Measurements from ENCODE around the gene MIOS. TPM values are rescaled to one million over a fixed set of nuclear protein-coding genes. Genes with fewer than 3 reads are reported as not detected.

Gene MIOS
- 11.8 and 21.8 TPM in 2 replicates for polyA plus RNA-seq (2011; rRNA removed)
- 14.3 and 16.1 TPM in 2 replicates for polyA minus RNA-seq (2011; rRNA and poly(A)+ RNA removed)

DNA sequence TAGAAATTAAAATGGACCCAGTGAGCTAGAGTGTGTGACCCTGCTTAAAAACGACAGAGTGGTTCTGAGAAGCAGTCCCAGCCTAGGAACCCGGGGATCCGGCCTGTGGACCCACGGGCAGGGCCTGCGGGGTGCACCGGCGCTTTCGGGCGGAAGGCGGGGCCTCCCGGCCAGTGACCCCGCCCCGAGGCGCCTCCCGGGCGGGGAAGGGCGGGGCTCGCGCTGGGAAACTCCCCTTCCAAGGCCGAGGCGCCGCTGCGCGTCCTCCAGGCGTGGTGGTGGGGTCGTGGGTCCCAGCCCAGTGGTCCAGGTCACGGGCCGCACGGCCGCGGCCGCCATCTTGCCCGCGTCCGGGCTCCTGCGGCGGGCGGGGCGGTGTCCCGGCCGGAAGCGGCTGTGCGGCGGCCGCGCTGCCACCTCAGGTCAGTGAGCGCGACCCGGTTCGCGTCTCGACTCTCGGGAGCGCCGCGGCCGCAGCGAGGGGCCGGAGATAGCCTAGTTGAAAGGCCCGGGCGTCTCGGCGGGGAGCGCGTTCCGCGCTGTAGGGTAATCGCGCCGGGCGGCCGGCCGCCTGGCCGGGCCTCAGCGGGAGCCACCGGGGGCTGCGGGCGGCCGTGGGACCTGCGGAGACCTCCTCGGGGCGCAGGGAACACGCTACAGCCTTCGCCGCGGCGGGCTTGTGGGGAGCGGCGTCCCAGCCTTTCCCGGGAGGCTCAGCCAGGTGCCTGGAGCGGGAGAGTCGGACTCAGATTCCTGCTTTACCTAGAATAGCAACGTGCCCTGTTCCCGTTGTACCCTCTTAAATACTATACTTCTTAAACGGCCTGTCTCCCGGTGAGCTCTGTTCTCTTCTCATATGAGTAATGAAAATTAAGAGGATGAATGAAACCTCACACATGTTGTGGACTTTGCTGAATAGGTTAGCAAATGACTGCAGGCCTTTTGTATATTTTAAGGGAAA is at the start of gene MIOS:
TSS of gene MIOS (plus strand) at position 234 of the 961 bp plus-strand sequence. CDS start 5,592 bp downstream, outside the sequence.
- Histone ChIP-seq H3K36me3 (ENCODE audit: control insufficient read depth, insufficient read depth, low read length) (no peaks in the 10 kb centered on the region), H3K4me3 (ENCODE audit: low read depth, low read length) (peak within 1 kb of the TSS; percentile 71), H3K27me3 (ENCODE audit: control insufficient read depth, insufficient read depth, low read length) (no peaks in the 10 kb centered on the region)
- ChIA-PET POLR2A (no interaction called here), CTCF (no interaction called here)
- DNase-seq (ENCODE audit: low read depth) = no peak
- TF ChIP-seq, protein P1, sequence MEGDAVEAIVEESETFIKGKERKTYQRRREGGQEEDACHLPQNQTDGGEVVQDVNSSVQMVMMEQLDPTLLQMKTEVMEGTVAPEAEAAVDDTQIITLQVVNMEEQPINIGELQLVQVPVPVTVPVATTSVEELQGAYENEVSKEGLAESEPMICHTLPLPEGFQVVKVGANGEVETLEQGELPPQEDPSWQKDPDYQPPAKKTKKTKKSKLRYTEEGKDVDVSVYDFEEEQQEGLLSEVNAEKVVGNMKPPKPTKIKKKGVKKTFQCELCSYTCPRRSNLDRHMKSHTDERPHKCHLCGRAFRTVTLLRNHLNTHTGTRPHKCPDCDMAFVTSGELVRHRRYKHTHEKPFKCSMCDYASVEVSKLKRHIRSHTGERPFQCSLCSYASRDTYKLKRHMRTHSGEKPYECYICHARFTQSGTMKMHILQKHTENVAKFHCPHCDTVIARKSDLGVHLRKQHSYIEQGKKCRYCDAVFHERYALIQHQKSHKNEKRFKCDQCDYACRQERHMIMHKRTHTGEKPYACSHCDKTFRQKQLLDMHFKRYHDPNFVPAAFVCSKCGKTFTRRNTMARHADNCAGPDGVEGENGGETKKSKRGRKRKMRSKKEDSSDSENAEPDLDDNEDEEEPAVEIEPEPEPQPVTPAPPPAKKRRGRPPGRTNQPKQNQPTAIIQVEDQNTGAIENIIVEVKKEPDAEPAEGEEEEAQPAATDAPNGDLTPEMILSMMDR (IDR thresholded peaks at IDR 0.05; ENCODE audit: insufficient read depth, low read depth, low read length) = no peak

DNA sequence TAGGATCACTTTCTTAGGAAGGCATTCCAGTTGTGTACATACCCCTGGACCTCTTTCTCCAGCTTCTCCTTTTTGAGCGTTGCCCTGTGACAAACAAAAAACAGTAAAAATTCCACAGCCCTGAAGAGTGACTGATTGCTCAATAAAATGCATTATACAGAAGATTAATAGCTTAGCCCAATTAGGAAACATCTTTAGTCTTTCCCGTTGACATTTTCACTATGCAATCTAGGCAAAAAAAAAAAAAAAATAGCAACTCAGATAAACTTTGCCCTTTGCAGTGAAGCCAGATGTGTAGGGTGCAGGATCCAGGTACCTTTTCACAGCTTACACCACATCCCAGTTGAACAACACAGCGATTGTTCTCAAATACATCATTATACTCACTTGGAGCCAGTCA is 48.9 kb upstream of the MIOS start:
- TF ChIP-seq, protein P1 (IDR thresholded peaks at IDR 0.05; ENCODE audit: insufficient read depth, low read depth, low read length) = no peak
- POLR2A ChIA-PET = no interaction called here
- H3K4me3 ChIP-seq (ENCODE audit: low read depth, low read length) = no peak overlapping the region
- no peaks in the 10 kb centered on the region for H3K27me3 ChIP-seq (ENCODE audit: control insufficient read depth, insufficient read depth, low read length)
- no peak for DNase-seq (ENCODE audit: low read depth)
- CTCF ChIA-PET = no interaction called here
- no peaks in the 10 kb centered on the region for H3K36me3 ChIP-seq (ENCODE audit: control insufficient read depth, insufficient read depth, low read length)

DNA sequence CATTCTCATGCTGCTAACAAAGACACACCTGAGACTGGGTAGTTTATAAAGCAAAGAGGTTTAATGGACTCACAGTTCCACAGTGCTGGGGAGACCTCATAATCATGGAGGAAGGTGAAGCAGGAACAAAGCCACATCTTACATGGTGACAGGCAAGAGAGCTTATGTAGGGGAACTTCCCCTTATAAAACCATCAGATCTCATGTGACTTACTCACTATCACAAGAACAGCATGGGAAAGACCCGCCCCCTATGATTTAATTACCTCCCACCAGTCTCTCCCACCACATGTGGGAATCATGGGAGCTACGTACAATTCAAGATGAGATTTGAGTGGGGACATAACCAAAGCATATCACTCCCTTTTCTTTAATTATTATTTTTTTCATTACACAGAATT is 47.6 kb upstream of the MIOS start:
- DNase-seq (ENCODE audit: low read depth) = no peak
- Histone ChIP-seq H3K27me3 (ENCODE audit: control insufficient read depth, insufficient read depth, low read length) (no peaks in the 10 kb centered on the region), H3K36me3 (ENCODE audit: control insufficient read depth, insufficient read depth, low read length) (no peaks in the 10 kb centered on the region), H3K4me3 (ENCODE audit: low read depth, low read length) (no peak overlapping the region)
- TF ChIP-seq, protein P1 (IDR thresholded peaks at IDR 0.05; ENCODE audit: insufficient read depth, low read depth, low read length) = no peak
- ChIA-PET CTCF (no interaction called here), POLR2A (no interaction called here)

DNA sequence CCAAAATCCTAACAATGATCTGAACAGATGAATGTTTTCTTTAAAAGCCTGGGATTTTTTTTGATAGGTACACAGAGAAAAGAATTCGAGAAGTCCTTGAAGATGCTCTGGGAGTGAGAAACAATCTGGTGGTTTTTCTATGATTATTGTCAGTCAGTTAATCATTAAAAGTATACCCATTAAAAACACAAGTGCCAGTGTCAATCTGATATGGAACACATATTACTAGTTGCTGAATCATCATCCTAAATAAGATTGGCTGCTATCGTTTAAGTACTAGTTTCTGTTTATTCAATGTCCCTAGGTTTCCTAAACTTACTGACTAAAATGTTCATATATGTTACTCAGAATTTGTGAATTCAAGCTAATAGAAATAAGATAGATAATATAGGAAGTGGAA is 47.2 kb upstream of the MIOS start:
- no peak for DNase-seq (ENCODE audit: low read depth)
- H3K36me3 ChIP-seq (ENCODE audit: control insufficient read depth, insufficient read depth, low read length) = no peaks in the 10 kb centered on the region
- TF ChIP-seq, protein P1 (IDR thresholded peaks at IDR 0.05; ENCODE audit: insufficient read depth, low read depth, low read length) = no peak
- POLR2A ChIA-PET = no interaction called here
- CTCF ChIA-PET = no interaction called here
- H3K4me3 ChIP-seq (ENCODE audit: low read depth, low read length) = no peak overlapping the region
- H3K27me3 ChIP-seq (ENCODE audit: control insufficient read depth, insufficient read depth, low read length) = no peaks in the 10 kb centered on the region

DNA sequence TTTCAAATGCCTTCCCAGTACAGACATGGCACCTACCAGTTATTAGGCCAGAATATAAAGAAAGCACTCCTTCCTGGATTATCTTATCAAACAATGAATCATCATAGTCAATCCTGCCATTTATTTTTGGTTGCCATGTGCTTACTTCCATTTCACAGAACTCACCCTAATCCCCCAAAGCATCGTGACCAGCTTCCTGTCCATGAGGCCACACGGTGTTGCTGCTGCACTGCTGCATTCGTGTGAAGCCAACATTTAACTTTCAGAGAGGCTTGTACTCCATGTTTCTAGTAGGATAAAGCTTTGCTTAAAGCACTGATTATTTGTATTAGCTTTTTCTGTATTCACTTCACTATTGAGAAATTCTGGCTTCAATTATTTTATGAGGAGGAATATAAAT is 45.4 kb upstream of the MIOS start:
- TF ChIP-seq, protein P1 (IDR thresholded peaks at IDR 0.05; ENCODE audit: insufficient read depth, low read depth, low read length) = no peak
- no peak for DNase-seq (ENCODE audit: low read depth)
- Histone ChIP-seq H3K4me3 (ENCODE audit: low read depth, low read length) (no peak overlapping the region), H3K27me3 (ENCODE audit: control insufficient read depth, insufficient read depth, low read length) (no peaks in the 10 kb centered on the region), H3K36me3 (ENCODE audit: control insufficient read depth, insufficient read depth, low read length) (no peaks in the 10 kb centered on the region)
- ChIA-PET CTCF (interaction anchor here (1.0 kb wide), 1 partner anchor 10 kb away, joined by 3 read pairs; no protein-coding TSS in a partner anchor), POLR2A (no interaction called here)
